Measurements from ENCODE around the gene STAC. TPM values are rescaled to one million over a fixed set of nuclear protein-coding genes. Genes with fewer than 3 reads are reported as not detected.

The STAC gene
- total and polyA plus RNA-seq, 9 of the 15 experiments (the other 6 are each of a cell fraction or from before 2014, with no cell fraction given) = 0.11 TPM; not detected in 8

GRCh38 chr3:36443028-36443686, 62.9 kb downstream of the STAC start (continued):
- TF ChIP-seq ZBTB40 (IDR thresholded peaks at IDR 0.05) = no peak
- no peak for TF ChIP-seq ZBTB40 (CRISPR knock-in tag; IDR thresholded peaks at IDR 0.05)
- TF ChIP-seq L3MBTL2 (IDR thresholded peaks at IDR 0.05) = no peak
- no peak for TF ChIP-seq POLR3A (IDR thresholded peaks at IDR 0.05; ENCODE audit: borderline replicate concordance, extremely low read depth, insufficient read depth, insufficient read length)
- TF ChIP-seq THAP7 (CRISPR knock-in tag; IDR thresholded peaks at IDR 0.05) = no peak
- no peak for TF ChIP-seq ZNF224 (CRISPR knock-in tag; IDR thresholded peaks at IDR 0.05)

Data from K562 (cell line).